ENCODE measurements around the gene FRYL. TPM values are rescaled to one million over a fixed set of nuclear protein-coding genes. Genes with fewer than 3 reads are reported as not detected.
"Not testable (repeated sequence)": the region's sequence is repeated elsewhere in the genome, so short reads cannot be mapped to it uniquely, and the experiment has no call there.

FRYL gene
- total and polyA plus RNA-seq, 5 donors from 2014 or later, result 27.5 to 135 (median 34.0) TPM

DNA sequence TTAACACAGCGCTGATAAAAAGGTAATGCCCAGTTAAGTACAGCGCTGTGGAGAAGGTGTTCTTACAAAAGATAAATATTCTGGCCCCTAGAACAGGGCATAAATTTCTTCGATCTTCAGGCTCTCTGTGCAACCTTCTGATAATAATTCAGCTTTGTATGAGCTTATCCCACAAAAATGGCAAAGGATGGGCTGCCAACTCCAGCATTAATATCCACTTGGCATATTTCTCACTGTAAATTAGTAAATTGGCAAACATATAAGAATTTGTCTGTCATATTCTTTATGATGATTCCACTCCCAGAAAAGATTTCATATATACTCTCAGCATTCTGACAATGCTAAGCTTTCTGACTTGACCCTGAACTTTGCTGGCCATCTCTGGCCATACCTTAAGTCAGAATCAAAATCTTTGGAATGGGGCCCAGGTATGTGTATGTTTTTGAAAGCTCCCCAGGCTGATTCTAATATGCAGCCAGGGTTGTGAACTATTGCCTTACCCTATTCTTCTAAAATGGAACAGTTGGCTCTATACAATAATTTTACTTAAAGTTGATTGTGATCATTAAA is 134.8 kb downstream of the FRYL start:
- H3K27ac ChIP-seq (ENCODE audit: insufficient read depth, low read length, poor library complexity, severe bottlenecking), result no peak overlapping the region
- no peaks in the 10 kb centered on the region for H3K27me3 Mint-ChIP-seq
- peaks cover 11% of the 10 kb centered on the region for H3K36me3 Mint-ChIP-seq
- no peaks in the 10 kb centered on the region for H3K27me3 ChIP-seq (ENCODE audit: control insufficient read depth, insufficient read depth, low read length)
- no peaks in the 10 kb centered on the region for H3K36me3 ChIP-seq (ENCODE audit: control insufficient read depth, insufficient read depth, low read length)
- no peak for ATAC-seq (ENCODE audit: low read depth in 2 of 2)
- H3K9me3 Mint-ChIP-seq, result peaks cover 0 to 1% (median 0%) of the 10 kb centered on the region in 7 donors
- no peak overlapping the region for H3K4me3 Mint-ChIP-seq
- DNase-seq, result no peak
- peaks cover 32 to 52% (median 38%) of the 10 kb centered on the region in 4 donors for H3K4me1 Mint-ChIP-seq
- no peak overlapping the region for H3K4me3 ChIP-seq (ENCODE audit: low read depth, low read length)
- no peaks in the 10 kb centered on the region for H3K4me1 ChIP-seq (ENCODE audit: control insufficient read depth, insufficient read depth, low read length, poor library complexity, severe bottlenecking)
- H3K27ac Mint-ChIP-seq, result no peak overlapping the region
- H3K9me3 ChIP-seq (ENCODE audit: control insufficient read depth in 2 of 2, low read length in 2 of 2), result no peaks in the 10 kb centered on the region

DNA sequence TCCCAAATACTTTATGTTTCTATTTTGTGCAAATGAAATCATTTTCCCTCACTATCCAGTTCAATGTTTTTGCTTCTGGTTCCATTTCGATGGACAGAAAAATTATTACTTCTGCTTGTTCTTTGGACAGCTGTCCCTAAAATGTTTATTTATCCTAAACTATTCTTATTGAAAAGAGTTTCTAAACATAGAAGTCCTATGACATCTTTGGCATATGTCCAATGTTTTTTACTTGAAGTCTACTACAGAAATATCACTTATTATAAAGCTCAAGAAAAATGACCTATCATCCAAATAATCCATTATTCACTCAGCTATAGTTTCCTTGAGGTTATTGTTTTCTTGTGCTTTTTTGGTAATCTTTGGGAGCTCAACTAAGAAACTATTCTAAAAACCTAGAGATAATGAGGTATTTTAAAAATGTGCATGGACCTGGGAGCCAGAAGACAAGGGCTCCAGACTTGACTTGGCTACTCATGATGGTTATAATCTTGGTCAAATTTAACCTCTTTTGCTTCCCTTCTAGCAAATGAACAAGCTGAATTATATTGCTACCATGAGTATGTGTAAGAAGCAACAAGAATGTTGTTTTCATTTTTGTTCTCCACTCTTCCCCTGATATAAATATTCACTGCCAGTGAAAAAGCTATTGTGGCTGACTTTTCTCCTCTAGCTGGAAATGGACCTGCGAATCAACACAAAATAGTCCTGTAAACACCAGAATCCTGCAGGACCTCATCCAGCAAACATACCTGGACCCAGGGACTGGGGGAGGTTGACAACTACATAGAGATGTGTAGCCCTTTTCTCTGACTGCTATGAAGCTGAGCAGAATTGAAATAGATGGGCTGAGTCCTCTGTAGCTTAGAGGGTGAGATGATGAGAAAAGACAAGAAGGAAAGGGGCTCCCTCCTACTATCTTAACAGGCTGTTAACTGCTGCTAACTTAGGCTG is 137.4 kb downstream of the FRYL start:
- Mint-ChIP-seq H3K27ac (peak overlapping the region in 1 of 3 donors; percentile 67), H3K9me3 (no peaks in the 10 kb centered on the region), H3K36me3 (peaks cover 18% of the 10 kb centered on the region), H3K4me1 (peaks cover 34 to 62% (median 46%) of the 10 kb centered on the region in 4 donors), H3K4me3 (no peak overlapping the region), H3K27me3 (no peaks in the 10 kb centered on the region)
- Histone ChIP-seq H3K9me3 (ENCODE audit: control insufficient read depth in 2 of 2, low read length in 2 of 2) (no peaks in the 10 kb centered on the region), H3K27me3 (ENCODE audit: control insufficient read depth, insufficient read depth, low read length) (no peaks in the 10 kb centered on the region), H3K27ac (ENCODE audit: insufficient read depth, low read length, poor library complexity, severe bottlenecking) (no peak overlapping the region), H3K4me1 (ENCODE audit: control insufficient read depth, insufficient read depth, low read length, poor library complexity, severe bottlenecking) (peaks cover 2% of the 10 kb centered on the region), H3K36me3 (ENCODE audit: control insufficient read depth, insufficient read depth, low read length) (no peaks in the 10 kb centered on the region), H3K4me3 (ENCODE audit: low read depth, low read length) (no peak overlapping the region)
- ATAC-seq (ENCODE audit: low read depth in 2 of 2) (no peak), DNase-seq (no peak)

DNA sequence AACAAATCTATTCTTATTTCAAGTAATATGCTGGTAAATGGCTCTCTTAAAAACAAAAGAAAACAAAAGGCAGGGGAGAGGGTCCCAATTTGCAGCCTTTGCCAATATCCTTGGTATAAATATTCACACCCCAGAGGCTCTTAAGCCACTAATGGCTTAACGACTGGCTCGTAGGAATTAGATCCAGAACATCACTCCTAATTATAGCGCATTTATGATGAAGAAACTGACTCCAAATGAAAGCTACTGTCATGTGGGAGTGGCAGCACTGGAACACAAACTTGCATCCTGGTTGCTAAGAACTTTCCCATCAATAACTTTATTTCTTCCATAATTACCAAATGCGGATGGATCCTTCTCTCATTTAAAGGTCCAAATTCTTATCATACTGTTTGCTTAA is 138.7 kb downstream of the FRYL start:
- Histone ChIP-seq H3K9me3 (ENCODE audit: control insufficient read depth in 2 of 2, low read length in 2 of 2) (no peaks in the 10 kb centered on the region), H3K27me3 (ENCODE audit: control insufficient read depth, insufficient read depth, low read length) (no peaks in the 10 kb centered on the region), H3K4me3 (ENCODE audit: low read depth, low read length) (no peak overlapping the region), H3K4me1 (ENCODE audit: control insufficient read depth, insufficient read depth, low read length, poor library complexity, severe bottlenecking) (peaks cover 2% of the 10 kb centered on the region), H3K36me3 (ENCODE audit: control insufficient read depth, insufficient read depth, low read length) (no peaks in the 10 kb centered on the region), H3K27ac (ENCODE audit: insufficient read depth, low read length, poor library complexity, severe bottlenecking) (no peak overlapping the region)
- no peak overlapping the region for H3K4me3 Mint-ChIP-seq
- DNase-seq, result no peak
- no peak for ATAC-seq (ENCODE audit: low read depth in 2 of 2)
- peaks cover 30 to 63% (median 44%) of the 10 kb centered on the region in 4 donors for H3K4me1 Mint-ChIP-seq
- H3K9me3 Mint-ChIP-seq, result no peaks in the 10 kb centered on the region
- H3K27ac Mint-ChIP-seq, result no peak overlapping the region
- H3K36me3 Mint-ChIP-seq, result peaks cover 13% of the 10 kb centered on the region
- no peaks in the 10 kb centered on the region for H3K27me3 Mint-ChIP-seq

DNA sequence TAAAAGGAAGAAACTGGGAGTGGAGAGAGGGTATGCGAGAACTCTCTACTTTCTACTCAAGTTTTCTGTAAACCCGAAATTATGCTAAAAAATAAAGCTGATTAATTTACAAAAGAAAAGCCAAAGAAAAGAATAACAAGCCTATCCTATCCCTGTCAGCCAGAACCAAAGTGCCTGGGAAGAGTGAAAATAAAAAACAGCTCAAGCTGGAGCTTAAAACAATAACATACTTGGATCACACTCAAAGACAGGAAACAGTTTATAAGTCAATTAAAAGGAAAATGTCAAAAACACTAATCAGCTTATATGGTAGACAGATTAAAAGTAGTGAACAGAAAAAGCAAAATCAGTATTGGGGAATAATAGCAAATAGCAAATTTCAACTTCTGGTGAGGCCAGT is 139.4 kb downstream of the FRYL start:
- Histone ChIP-seq H3K9me3 (ENCODE audit: control insufficient read depth in 2 of 2, low read length in 2 of 2) (no peaks in the 10 kb centered on the region), H3K27ac (ENCODE audit: insufficient read depth, low read length, poor library complexity, severe bottlenecking) (no peak overlapping the region), H3K4me3 (ENCODE audit: low read depth, low read length) (no peak overlapping the region), H3K27me3 (ENCODE audit: control insufficient read depth, insufficient read depth, low read length) (no peaks in the 10 kb centered on the region), H3K4me1 (ENCODE audit: control insufficient read depth, insufficient read depth, low read length, poor library complexity, severe bottlenecking) (peaks cover 3% of the 10 kb centered on the region), H3K36me3 (ENCODE audit: control insufficient read depth, insufficient read depth, low read length) (no peaks in the 10 kb centered on the region)
- H3K27me3 Mint-ChIP-seq, result no peaks in the 10 kb centered on the region
- H3K4me1 Mint-ChIP-seq, result peaks cover 23 to 61% (median 40%) of the 10 kb centered on the region in 4 donors
- H3K9me3 Mint-ChIP-seq, result no peaks in the 10 kb centered on the region
- H3K27ac Mint-ChIP-seq, result no peak overlapping the region
- ATAC-seq (ENCODE audit: low read depth in 2 of 2) (no peak), DNase-seq (no peak)
- no peak overlapping the region for H3K4me3 Mint-ChIP-seq
- H3K36me3 Mint-ChIP-seq, result peaks cover 13% of the 10 kb centered on the region

DNA sequence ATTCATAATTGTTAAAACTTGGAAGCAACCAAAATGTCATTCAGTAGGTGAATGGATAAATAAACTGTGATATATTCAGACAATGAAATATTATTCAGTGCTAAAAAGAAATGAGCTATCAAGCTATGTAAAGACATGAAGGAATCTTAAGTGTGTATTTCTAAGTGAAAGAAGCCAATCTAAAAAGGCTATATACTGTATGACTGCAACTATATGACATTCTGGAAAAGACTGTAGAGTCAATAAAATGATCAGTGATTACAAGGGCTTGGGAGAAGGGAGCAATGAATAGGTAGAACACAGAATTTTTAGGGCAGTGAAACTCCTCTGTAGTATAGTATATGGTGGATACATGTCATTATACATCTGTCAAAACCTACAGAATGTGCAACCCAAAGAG is 139.9 kb downstream of the FRYL start:
- H3K4me3 Mint-ChIP-seq, result no peak overlapping the region

DNA sequence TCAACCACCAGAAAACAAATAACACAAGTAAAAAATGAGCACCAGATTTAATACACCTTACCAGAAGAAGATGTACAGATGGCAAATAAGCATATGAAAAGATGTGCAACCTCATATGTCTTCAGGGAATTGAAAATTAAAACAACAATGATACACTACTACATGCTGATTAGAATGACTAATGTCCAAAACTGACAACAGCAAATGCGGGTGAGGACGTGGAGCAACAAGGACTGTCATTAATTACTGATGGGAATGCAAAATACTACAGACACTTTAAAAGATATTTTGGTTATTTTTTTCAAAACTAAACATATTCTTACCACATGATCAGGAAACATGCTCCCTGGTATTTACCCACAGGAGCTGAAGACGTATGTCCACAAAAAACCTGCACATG is 140.3 kb downstream of the FRYL start:
- ATAC-seq (ENCODE audit: low read depth in 2 of 2), result no peak
- no peak overlapping the region for H3K4me3 ChIP-seq (ENCODE audit: low read depth, low read length)
- Mint-ChIP-seq H3K36me3 (peaks cover 13% of the 10 kb centered on the region), H3K4me3 (no peak overlapping the region), H3K27ac (peak overlapping the region in 1 of 3 donors; percentile 11), H3K4me1 (peaks cover 23 to 59% (median 37%) of the 10 kb centered on the region in 4 donors), H3K9me3 (no peaks in the 10 kb centered on the region), H3K27me3 (no peaks in the 10 kb centered on the region)
- no peak overlapping the region for H3K27ac ChIP-seq (ENCODE audit: insufficient read depth, low read length, poor library complexity, severe bottlenecking)
- no peak for DNase-seq
- no peaks in the 10 kb centered on the region for H3K36me3 ChIP-seq (ENCODE audit: control insufficient read depth, insufficient read depth, low read length)
- H3K4me1 ChIP-seq (ENCODE audit: control insufficient read depth, insufficient read depth, low read length, poor library complexity, severe bottlenecking), result peaks cover 7% of the 10 kb centered on the region
- no peaks in the 10 kb centered on the region for H3K27me3 ChIP-seq (ENCODE audit: control insufficient read depth, insufficient read depth, low read length)
- no peaks in the 10 kb centered on the region for H3K9me3 ChIP-seq (ENCODE audit: control insufficient read depth in 2 of 2, low read length in 2 of 2)

More for the DNA sequence above, 139.9 kb downstream of the FRYL start:
- no peaks in the 10 kb centered on the region for H3K27me3 Mint-ChIP-seq
- H3K36me3 Mint-ChIP-seq, result peaks cover 13% of the 10 kb centered on the region
- Histone ChIP-seq H3K4me3 (ENCODE audit: low read depth, low read length) (no peak overlapping the region), H3K9me3 (ENCODE audit: control insufficient read depth in 2 of 2, low read length in 2 of 2) (no peaks in the 10 kb centered on the region), H3K27me3 (ENCODE audit: control insufficient read depth, insufficient read depth, low read length) (no peaks in the 10 kb centered on the region), H3K36me3 (ENCODE audit: control insufficient read depth, insufficient read depth, low read length) (no peaks in the 10 kb centered on the region), H3K27ac (ENCODE audit: insufficient read depth, low read length, poor library complexity, severe bottlenecking) (no peak overlapping the region), H3K4me1 (ENCODE audit: control insufficient read depth, insufficient read depth, low read length, poor library complexity, severe bottlenecking) (peaks cover 7% of the 10 kb centered on the region)
- peaks cover 23 to 60% (median 38%) of the 10 kb centered on the region in 4 donors for H3K4me1 Mint-ChIP-seq
- ATAC-seq (ENCODE audit: low read depth in 2 of 2) (no peak), DNase-seq (no peak)
- H3K9me3 Mint-ChIP-seq, result no peaks in the 10 kb centered on the region
- H3K27ac Mint-ChIP-seq, result no peak overlapping the region

DNA sequence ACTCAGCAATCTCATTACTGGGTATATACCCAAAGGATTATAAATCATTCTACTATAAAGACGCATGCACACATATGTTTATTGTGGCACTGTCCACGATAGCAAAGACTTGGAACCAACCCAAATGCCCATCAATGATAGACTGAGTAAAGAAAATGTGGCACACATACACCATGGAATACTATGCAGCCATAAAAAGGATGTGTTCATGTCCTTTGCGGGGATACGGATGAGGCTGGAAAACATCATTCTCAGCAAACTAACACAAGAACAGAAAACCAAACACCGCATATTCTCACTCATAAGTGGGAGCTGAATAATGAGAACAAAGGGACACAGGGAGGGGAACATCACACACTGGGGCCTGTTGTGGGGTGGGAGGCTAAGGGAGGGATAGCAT is 141.5 kb downstream of the FRYL start:
- H3K27ac Mint-ChIP-seq; H3K9me3 ChIP-seq (ENCODE audit: control insufficient read depth in 2 of 2, low read length in 2 of 2); H3K36me3 ChIP-seq (ENCODE audit: control insufficient read depth, insufficient read depth, low read length); H3K4me3 Mint-ChIP-seq; DNase-seq; H3K27ac ChIP-seq (ENCODE audit: insufficient read depth, low read length, poor library complexity, severe bottlenecking); H3K4me1 ChIP-seq (ENCODE audit: control insufficient read depth, insufficient read depth, low read length, poor library complexity, severe bottlenecking); H3K4me3 ChIP-seq (ENCODE audit: low read depth, low read length); H3K27me3 Mint-ChIP-seq; H3K9me3 Mint-ChIP-seq; ATAC-seq (ENCODE audit: low read depth in 2 of 2); H3K27me3 ChIP-seq (ENCODE audit: control insufficient read depth, insufficient read depth, low read length): not testable (repeated sequence)
- H3K4me1 Mint-ChIP-seq, result peaks cover 23 to 59% (median 37%) of the 10 kb centered on the region in 4 donors
- H3K36me3 Mint-ChIP-seq, result peaks cover 13% of the 10 kb centered on the region
